Kidney epithelial cell (primary cell): ENCODE results near the gene CUX1. TPM values are rescaled to one million over a fixed set of nuclear protein-coding genes. Genes with fewer than 3 reads are reported as not detected.

Experiments used
- DNase-seq: peaks from one replicate; pipeline ENCODE4 v3.0.0-alpha.2; 2010; ENCODE audit warnings: low read depth
- H3K27me3 ChIP-seq: 2 replicates; pipeline ENCODE4 v1.6.0; 2011; ENCODE audit warnings: low read length; ENCODE audit not compliant: control insufficient read depth, insufficient read depth
- H3K36me3 ChIP-seq: 2 replicates; pipeline ENCODE4 v1.5.1; 2011; ENCODE audit warnings: low read length; ENCODE audit not compliant: control insufficient read depth, insufficient read depth
- H3K4me3 ChIP-seq: 2 replicates; pipeline ENCODE4 v1.5.1; 2011; ENCODE audit warnings: low read depth, mild to moderate bottlenecking, control low read depth, low read length
- total RNA-seq: library from RNA; depleted of rRNA; stranded (reverse); fragments of >200 nt; gene quantifications from 2 replicates; pipeline ENCODE4 v1.2.3, GENCODE V29; 2015
- TF ChIP-seq, protein P1 (sequence below): IDR thresholded peaks from 2 replicates; pipeline ENCODE4 v1.5.1; 2011; ENCODE audit warnings: mild to moderate bottlenecking, moderate library complexity, low read length, control low read depth, inconsistent platforms; ENCODE audit not compliant: insufficient read depth, poor library complexity, severe bottlenecking

CUX1 gene
- total RNA-seq, 1 donor from 2014 or later = 56.7 TPM

GRCh38 chr7:101783381-101784181 is 33.8 kb upstream of the CUX1 start:
- TF ChIP-seq, protein P1, sequence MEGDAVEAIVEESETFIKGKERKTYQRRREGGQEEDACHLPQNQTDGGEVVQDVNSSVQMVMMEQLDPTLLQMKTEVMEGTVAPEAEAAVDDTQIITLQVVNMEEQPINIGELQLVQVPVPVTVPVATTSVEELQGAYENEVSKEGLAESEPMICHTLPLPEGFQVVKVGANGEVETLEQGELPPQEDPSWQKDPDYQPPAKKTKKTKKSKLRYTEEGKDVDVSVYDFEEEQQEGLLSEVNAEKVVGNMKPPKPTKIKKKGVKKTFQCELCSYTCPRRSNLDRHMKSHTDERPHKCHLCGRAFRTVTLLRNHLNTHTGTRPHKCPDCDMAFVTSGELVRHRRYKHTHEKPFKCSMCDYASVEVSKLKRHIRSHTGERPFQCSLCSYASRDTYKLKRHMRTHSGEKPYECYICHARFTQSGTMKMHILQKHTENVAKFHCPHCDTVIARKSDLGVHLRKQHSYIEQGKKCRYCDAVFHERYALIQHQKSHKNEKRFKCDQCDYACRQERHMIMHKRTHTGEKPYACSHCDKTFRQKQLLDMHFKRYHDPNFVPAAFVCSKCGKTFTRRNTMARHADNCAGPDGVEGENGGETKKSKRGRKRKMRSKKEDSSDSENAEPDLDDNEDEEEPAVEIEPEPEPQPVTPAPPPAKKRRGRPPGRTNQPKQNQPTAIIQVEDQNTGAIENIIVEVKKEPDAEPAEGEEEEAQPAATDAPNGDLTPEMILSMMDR = no peak
- H3K27me3 ChIP-seq = peaks cover 8% of the 10 kb centered on the region
- DNase-seq = no peak
- H3K4me3 ChIP-seq = no peak overlapping the region
- no peaks in the 10 kb centered on the region for H3K36me3 ChIP-seq

DNA sequence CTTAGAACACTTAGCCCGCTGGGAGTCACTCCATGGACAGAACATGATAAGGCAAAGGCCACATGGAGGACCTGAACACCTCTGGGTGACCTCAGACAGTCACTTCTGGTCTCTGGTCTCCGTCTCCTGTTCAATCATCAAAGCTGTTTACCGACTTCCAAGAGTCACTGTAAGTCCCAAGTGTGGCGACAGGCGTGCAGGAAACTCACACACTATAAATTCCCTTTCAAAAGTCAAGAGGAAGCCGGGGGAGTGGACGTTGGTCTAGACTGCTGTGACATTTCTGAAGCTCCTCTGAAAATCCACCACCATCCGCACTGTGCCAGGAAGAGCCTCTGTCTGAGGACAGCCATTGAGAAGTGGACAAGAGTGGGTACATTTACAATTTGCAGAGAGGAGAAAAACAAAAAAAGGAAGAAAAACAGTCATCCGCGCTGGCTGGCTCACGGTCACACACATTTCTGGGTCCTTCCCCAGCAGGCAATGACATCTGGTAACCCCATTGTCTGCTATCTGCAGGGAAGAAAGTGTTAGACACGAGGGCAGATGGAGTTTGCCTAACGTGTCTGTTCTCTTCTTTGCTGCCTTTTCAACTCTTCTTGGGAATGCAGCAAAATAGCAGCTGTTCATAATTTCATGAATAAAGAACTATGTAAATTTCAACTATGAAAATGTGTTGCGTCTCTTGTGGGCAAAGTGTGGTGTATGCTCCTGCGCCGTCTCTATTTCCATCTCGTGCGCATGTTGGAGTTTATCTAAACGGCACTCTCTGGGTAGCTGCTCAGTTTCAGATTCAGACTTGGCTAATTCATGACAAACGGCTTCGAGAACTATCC is 32.9 kb upstream of the CUX1 start:
- TF ChIP-seq, protein P1 = no peak
- Histone ChIP-seq H3K36me3 (no peaks in the 10 kb centered on the region), H3K4me3 (no peak overlapping the region), H3K27me3 (peaks cover 8% of the 10 kb centered on the region)
- DNase-seq = no peak

- TF ChIP-seq, protein P1 = no peak
- Histone ChIP-seq H3K36me3 (no peaks in the 10 kb centered on the region), H3K27me3 (peaks cover 5% of the 10 kb centered on the region), H3K4me3 (no peak overlapping the region)
- DNase-seq = no peak
Measured at GRCh38 chr7:101787864-101788263, 29.6 kb upstream of the CUX1 start.

- H3K4me3 ChIP-seq = no peak overlapping the region
- peaks cover 5% of the 10 kb centered on the region for H3K27me3 ChIP-seq
- no peaks in the 10 kb centered on the region for H3K36me3 ChIP-seq
- TF ChIP-seq, protein P1 = no peak
- no peak for DNase-seq
Measured at GRCh38 chr7:101788517-101788916, 28.9 kb upstream of the CUX1 start.

GRCh38 chr7:101790566-101791293 is 26.7 kb upstream of the CUX1 start:
- TF ChIP-seq, protein P1 = no peak
- H3K27me3 ChIP-seq = no peaks in the 10 kb centered on the region
- no peaks in the 10 kb centered on the region for H3K36me3 ChIP-seq
- DNase-seq = no peak
- H3K4me3 ChIP-seq = no peak overlapping the region
